GM12875 (cell line): ENCODE measurements around the gene PIM3.

Source experiments
- H3K4me3 ChIP-seq: one replicate; pipeline ENCODE4 v1.5.1; 2011; ENCODE audit warnings: low read depth, low read length, control low read depth
- TF ChIP-seq, protein P1 (sequence below): IDR thresholded peaks from 2 replicates; pipeline ENCODE4 v1.5.1; 2011; ENCODE audit warnings: low read depth, mild to moderate bottlenecking, control low read depth, inconsistent platforms, low read length, moderate library complexity, borderline replicate concordance; ENCODE audit not compliant: insufficient read depth

The PIM3 gene

DNA sequence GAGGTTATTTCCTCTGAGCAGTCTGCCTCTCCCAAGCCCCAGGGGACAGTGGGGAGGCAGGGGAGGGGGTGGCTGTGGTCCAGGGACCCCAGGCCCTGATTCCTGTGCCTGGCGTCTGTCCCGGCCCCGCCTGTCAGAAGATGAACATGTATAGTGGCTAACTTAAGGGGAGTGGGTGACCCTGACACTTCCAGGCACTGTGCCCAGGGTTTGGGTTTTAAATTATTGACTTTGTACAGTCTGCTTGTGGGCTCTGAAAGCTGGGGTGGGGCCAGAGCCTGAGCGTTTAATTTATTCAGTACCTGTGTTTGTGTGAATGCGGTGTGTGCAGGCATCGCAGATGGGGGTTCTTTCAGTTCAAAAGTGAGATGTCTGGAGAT, 3.1 kb downstream of the PIM3 start:
- TF ChIP-seq, protein P1, sequence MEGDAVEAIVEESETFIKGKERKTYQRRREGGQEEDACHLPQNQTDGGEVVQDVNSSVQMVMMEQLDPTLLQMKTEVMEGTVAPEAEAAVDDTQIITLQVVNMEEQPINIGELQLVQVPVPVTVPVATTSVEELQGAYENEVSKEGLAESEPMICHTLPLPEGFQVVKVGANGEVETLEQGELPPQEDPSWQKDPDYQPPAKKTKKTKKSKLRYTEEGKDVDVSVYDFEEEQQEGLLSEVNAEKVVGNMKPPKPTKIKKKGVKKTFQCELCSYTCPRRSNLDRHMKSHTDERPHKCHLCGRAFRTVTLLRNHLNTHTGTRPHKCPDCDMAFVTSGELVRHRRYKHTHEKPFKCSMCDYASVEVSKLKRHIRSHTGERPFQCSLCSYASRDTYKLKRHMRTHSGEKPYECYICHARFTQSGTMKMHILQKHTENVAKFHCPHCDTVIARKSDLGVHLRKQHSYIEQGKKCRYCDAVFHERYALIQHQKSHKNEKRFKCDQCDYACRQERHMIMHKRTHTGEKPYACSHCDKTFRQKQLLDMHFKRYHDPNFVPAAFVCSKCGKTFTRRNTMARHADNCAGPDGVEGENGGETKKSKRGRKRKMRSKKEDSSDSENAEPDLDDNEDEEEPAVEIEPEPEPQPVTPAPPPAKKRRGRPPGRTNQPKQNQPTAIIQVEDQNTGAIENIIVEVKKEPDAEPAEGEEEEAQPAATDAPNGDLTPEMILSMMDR, result no peak
- H3K4me3 ChIP-seq, result peak overlapping the region; percentile 53

DNA sequence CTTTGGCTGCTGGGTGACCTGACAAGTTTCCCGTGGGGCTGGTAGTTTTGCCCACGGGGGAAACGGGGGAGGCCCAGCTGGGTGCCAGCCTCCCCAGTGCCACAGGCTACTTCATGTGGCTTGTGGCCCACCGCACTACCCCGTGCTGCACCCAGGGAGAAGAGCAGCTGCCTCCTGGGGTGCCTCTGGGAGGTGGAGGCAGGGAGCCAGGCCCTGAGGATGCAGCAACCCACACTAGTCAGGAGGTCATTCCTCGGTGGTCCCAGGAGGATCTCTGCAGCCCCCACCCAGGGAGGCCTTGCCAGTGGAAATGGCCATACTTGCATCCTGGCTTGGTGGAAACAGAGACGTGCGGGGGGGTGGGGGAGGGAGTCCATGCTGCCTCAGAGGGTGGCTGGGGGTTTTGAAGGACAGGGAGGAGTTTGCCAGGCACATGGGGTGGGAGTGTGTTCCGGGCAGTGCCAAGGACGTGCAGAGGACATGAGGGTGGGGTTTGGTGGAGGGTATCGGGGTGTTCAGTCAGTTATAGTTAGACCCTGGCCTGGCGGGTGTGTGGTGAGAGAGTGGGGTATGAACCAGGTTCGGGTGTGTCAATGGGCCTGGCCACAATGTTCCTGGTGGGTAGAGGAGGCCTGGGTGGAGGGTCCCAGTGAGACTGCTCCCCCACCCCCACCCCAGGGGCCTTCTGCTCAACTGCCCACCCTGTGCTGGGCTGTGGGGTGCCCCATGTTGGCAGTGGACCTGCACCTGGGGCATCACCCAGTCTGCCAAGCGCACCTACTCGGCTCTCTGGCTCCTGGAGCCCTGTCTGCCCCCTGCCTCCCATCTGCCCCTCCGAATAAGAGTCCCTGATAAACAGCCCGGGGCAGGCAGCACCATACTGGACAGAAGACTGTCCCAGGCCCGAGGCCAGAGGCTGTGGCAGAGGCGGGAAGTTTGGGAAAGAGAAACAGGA, 3.8 kb downstream of the PIM3 start:
- H3K4me3 ChIP-seq, result peak overlapping the region; percentile 2
- TF ChIP-seq, protein P1, result no peak

DNA sequence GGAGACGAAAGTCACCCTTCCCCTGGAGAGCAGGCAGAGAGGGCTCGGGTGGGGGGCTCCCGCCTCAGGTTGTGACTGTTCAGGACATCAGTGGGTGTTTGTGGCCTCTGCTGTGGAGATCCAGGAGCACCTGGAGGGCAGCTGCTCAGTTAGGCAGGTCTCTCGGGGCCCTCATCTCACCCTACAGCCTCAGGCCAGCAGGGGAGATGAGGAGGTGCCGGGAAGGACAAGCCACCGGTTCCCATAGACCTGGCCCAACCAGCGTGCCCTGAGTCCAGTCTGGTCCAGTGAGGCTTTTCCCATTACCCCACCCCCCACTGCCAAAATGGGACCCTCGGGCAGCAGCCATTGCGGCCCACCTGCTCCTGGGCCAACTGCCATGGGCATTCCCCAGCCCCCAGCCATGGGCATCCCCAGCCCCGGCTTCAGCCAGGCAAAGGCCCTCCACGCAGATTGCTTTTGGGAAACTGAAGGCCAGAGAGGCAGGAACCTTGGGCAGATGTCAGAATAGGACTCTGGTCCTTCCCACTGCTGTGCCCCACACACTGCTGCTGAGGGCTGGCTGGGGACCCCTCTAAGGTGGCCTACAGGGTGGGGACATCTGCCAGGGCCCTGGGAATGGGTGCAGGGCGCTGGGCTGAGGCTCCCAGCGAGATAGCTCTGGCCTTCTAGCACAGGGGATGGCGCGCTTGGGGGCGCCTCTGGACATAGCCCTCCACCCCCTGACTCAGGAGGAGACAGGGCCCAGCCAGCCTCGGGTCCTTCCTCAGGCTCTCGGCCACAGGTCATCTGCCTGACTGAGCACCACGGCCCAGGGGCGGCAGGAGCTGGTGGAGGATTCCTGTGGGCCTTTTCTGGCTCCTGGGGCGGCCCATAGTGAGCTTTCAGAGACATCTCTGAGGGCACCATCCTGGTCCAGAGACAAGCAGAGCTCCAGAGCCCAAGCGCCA, 4.8 kb downstream of the PIM3 start:
- TF ChIP-seq, protein P1, result no peak
- no peak overlapping the region for H3K4me3 ChIP-seq

DNA sequence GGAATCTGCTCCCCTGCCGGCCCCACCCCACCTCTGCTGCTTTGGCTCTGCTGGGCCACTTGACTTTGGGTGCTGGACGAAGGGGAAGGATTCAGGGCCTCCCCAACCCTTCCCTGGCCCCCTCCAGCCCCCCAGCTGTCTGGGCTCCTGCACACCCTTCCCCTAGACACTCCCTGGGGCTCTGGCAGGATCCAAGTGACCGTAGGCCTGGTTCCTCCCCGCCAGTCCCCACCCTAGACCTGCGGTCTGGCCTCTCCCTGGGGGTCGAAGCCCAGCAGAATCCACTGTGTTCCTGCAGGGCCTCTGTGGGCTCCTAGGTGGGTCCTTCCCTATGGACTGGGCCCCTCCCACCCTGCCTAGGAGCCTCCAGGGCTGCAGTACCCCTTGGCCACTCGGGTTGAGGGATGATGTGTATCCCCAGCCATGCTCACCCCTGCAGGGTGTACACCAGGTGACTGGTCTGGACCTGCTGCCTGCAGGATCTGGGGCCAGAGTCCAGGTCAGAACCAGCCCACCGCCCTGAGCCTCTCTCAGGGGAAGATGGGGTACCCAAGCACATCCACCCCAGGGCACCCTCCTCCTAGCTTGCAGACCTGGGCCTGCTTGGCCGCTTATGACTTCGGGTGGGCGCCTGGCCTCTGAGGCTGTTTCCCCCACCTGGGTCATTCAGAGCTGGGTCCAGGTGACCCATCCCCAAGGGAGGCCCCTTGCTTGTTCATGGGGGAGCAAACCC, 5.6 kb downstream of the PIM3 start:
- no peak overlapping the region for H3K4me3 ChIP-seq
- TF ChIP-seq, protein P1, result no peak

DNA sequence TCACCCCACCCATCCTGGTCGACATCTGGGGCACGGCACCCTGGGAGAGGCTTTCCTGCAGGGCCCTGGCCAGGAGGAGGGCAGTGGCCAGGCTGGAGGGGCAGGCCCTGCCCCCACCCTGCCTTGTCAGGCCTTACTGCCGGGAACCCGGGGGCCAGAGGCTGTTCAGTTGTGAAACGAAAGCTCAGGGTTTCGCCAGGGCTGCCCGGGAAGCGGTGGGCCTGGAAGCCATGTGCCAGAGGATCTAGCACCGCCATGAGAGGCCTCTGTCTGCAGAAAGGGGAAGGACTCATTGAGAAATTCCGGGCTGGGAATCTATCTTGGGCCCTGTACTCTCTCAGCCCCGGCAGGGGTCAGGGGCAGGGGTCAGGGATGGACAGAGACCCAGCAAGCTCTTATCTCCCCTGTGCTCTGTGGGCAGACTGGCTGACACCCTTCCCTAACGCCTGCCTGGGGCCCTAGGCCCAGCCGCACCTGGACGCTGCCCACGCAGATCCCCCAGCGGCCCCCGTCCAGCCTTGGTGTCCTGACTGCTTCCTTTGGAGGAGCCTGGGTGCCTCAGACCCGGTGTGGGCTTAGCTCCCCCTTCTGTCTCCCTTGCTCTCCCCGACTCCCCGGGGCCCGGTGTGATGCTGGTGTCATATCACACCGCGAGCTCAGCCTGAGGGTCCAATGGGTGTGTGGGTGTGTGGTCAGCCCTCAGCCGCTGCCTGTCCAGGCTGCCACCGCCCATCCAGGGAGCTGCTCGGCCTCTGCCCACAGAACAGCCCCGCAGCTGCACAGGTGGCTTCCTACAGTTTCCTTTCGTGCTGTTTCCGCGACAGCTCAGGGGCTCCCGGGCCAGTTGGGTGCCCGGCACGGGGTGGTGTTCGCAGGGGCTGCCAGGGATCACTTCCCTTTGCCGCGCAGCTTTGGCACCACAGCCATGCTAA, 6.5 kb downstream of the PIM3 start:
- H3K4me3 ChIP-seq, result no peak overlapping the region
- TF ChIP-seq, protein P1, result no peak
